Left ventricle myocardium inferior (tissue), 1 donor: ENCODE data around the gene CRACR2B. TPM values are rescaled to one million over a fixed set of nuclear protein-coding genes. Genes with fewer than 3 reads are reported as not detected.

Experiments
- DNase-seq: peaks from one replicate; pipeline ENCODE4 v3.0.0-alpha.2; 2020
- H3K27ac ChIP-seq: fragments of 200-600 bp; replicated peaks from 2 replicates; pipeline ENCODE4 v1.8.0; 2021
- H3K27me3 ChIP-seq: fragments of 200-600 bp; 2 replicates; pipeline ENCODE4 v1.8.0; 2021; ENCODE audit warnings: low read depth
- H3K36me3 ChIP-seq: fragments of 200-600 bp; 2 replicates; pipeline ENCODE4 v1.8.0; 2021
- H3K4me1 ChIP-seq: fragments of 200-600 bp; 2 replicates; pipeline ENCODE4 v1.8.0; 2021
- H3K4me3 ChIP-seq: fragments of 200-600 bp; 2 replicates; pipeline ENCODE4 v1.8.0; 2021; ENCODE audit warnings: mild to moderate bottlenecking, moderate library complexity
- H3K9me3 ChIP-seq: fragments of 200-600 bp; replicated peaks from 2 replicates; pipeline ENCODE4 v1.8.0; 2021
- intact Hi-C: fragments of 100-400 bp; cut with micrococcal nuclease; formaldehyde crosslinking; loops from one replicate; pipeline ENCODE4 v1.11.0; 2022
- total RNA-seq: library from RNA; stranded (reverse); fragmentation: NEBNext Ultra II Directional; extraction: Animal tissue kit (Norgen Biotek cat#: 25700); gene quantifications from one replicate; pipeline ENCODE4 v1.2.1, GENCODE V29; 2021
- TF ChIP-seq, protein P1 (sequence below): fragments of 200-600 bp; IDR thresholded peaks from 2 replicates; pipeline ENCODE4 v1.8.0; 2021; ENCODE audit warnings: antibody characterized with exemption, mild to moderate bottlenecking, borderline replicate concordance
- donor health status: DM: no; HTN: yes; CAD: no; lungs with severe emphysema.

CRACR2B gene
- total RNA-seq, 1 donor from 2014 or later: 23.2 TPM

DNA sequence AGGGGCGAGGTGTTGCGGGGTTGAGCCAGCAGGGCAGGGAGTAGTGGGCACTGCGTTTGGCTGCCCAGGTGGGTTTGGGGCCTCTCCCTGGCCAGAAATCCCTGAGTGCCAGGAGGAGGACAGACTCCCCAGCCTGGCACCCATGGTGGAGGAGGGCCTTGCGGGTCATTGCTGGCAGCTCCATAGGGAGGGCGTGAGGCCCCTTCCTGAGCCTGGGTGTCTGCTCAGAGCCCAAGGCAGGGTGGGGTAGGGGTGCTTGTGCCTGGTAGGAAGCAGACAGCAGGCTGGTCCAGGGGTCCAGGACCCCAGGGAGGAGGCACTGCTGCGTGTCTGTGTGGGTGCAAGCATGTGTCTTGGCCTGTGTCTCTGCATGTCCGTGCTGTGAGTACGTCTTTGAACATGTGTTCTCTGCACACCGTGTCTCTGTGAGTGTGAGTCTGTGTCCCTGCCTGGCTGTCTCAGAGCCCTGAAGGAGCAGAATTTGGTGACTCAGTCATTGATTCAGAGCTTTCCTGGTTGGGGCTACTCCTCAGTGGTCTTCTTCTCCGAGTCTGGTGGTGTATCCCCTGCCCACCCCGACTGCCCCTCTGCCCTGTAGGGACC, 18.9 kb downstream of the CRACR2B start:
- peak overlapping the region; percentile 97 for H3K27ac ChIP-seq
- DNase-seq: no peak
- no peaks in the 10 kb centered on the region for H3K36me3 ChIP-seq
- intact Hi-C loops: no loop called here
- no peaks in the 10 kb centered on the region for H3K27me3 ChIP-seq
- H3K4me3 ChIP-seq: no peak overlapping the region
- no peaks in the 10 kb centered on the region for H3K9me3 ChIP-seq
- peaks cover 92% of the 10 kb centered on the region for H3K4me1 ChIP-seq
- TF ChIP-seq, protein P1, sequence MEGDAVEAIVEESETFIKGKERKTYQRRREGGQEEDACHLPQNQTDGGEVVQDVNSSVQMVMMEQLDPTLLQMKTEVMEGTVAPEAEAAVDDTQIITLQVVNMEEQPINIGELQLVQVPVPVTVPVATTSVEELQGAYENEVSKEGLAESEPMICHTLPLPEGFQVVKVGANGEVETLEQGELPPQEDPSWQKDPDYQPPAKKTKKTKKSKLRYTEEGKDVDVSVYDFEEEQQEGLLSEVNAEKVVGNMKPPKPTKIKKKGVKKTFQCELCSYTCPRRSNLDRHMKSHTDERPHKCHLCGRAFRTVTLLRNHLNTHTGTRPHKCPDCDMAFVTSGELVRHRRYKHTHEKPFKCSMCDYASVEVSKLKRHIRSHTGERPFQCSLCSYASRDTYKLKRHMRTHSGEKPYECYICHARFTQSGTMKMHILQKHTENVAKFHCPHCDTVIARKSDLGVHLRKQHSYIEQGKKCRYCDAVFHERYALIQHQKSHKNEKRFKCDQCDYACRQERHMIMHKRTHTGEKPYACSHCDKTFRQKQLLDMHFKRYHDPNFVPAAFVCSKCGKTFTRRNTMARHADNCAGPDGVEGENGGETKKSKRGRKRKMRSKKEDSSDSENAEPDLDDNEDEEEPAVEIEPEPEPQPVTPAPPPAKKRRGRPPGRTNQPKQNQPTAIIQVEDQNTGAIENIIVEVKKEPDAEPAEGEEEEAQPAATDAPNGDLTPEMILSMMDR: no peak

DNA sequence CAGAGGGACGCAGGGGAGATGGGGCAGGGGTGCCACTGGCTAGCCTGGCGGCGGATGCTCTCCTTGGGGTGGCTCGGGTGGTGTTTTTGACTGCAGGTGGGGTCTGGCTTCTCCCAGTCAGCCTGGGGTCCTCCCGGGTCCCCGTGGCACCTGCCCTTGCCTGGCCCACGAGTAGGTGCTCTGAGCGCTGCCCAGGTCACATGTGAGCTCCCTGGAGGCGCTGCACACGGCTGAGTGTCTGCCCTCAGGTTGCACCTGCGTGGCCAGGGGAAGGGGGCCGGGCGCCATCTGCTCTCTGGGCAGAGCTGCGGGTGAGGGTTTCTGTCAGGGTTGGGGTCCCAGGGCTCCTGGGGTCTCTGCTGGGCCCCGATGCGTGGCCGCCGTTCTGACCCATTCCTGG, 20.2 kb downstream of the CRACR2B start:
- Histone ChIP-seq H3K4me1 (peaks cover 93% of the 10 kb centered on the region), H3K9me3 (no peaks in the 10 kb centered on the region), H3K4me3 (no peak overlapping the region), H3K27me3 (no peaks in the 10 kb centered on the region), H3K36me3 (no peaks in the 10 kb centered on the region), H3K27ac (no peak overlapping the region)
- TF ChIP-seq, protein P1: no peak
- no peak for DNase-seq
- intact Hi-C loops: no loop called here

DNA sequence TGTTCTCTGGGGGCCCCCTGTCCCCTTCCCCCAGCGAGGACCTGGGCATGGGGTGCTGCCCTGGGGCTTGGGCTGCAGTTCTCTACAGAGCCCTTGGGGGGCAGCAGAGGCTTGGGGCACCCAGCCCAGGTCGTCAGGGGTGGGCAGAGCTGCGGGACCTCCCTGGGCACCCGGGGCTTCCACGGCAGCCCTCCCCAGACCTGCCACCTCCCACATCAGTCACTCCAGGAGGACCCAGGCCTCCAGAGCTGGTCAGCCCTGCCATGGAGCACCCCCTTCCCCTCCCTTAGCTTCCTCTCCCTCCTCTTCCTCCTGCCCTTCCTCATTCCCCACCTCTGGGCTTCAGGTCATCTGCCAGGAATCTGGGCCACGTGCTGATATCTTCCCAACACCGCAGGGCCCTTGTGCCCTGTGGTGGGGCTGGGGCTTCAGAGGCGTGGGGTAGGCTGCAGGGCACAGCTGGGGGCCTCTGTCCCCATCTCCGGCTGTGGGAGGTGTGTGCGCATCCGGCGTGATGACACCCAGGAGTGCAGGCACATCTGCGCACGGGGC, 20.7 kb downstream of the CRACR2B start:
- TF ChIP-seq, protein P1: peak; percentile 92
- Histone ChIP-seq H3K27ac (no peak overlapping the region), H3K4me3 (peak overlapping the region; percentile 66), H3K4me1 (peaks cover 93% of the 10 kb centered on the region), H3K9me3 (no peaks in the 10 kb centered on the region), H3K36me3 (no peaks in the 10 kb centered on the region), H3K27me3 (no peaks in the 10 kb centered on the region)
- DNase-seq: no peak
- intact Hi-C loops: no loop called here

DNA sequence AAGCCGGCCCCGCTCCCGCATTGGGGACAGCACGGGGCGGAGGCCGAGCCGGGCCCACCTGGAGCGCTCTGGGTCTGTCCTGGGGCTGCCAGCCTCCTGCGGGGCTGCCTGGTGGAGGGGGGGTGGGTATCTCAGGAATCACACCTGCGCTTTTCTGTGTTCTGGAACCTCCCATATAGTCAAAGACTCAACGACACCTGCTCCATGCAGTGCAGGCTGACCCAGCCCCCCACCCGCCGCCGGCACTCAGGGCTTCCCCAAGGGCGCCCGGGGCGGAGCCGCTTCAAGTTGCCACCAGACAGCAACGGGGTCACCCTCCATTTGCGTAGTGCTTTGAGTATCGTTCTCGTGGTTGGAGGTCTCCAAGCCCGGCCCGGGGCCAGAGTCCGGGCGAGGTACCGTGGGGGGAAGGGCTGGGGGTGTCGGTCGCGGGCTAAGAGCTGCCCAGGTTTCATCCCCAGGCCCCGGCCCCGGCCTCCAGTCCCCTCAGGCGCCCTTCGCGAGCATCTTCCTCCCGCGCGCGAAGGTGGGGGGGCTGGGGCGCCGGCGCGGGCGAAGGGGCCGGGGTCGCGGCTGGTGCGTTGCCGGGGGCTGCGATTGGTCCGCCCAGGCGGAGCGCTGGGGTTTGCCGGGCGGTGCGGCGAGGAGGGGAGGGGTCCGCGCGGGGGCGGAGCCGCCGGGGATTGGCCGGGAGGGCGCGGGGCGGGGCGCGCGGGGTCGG, 21.5 kb downstream of the CRACR2B start:
- no peaks in the 10 kb centered on the region for H3K9me3 ChIP-seq
- no peaks in the 10 kb centered on the region for H3K36me3 ChIP-seq
- peaks cover 93% of the 10 kb centered on the region for H3K4me1 ChIP-seq
- no peak overlapping the region for H3K27ac ChIP-seq
- no peaks in the 10 kb centered on the region for H3K27me3 ChIP-seq
- TF ChIP-seq, protein P1: no peak
- intact Hi-C loops: no loop called here
- DNase-seq: no peak
- H3K4me3 ChIP-seq: peak overlapping the region; percentile 66

DNA sequence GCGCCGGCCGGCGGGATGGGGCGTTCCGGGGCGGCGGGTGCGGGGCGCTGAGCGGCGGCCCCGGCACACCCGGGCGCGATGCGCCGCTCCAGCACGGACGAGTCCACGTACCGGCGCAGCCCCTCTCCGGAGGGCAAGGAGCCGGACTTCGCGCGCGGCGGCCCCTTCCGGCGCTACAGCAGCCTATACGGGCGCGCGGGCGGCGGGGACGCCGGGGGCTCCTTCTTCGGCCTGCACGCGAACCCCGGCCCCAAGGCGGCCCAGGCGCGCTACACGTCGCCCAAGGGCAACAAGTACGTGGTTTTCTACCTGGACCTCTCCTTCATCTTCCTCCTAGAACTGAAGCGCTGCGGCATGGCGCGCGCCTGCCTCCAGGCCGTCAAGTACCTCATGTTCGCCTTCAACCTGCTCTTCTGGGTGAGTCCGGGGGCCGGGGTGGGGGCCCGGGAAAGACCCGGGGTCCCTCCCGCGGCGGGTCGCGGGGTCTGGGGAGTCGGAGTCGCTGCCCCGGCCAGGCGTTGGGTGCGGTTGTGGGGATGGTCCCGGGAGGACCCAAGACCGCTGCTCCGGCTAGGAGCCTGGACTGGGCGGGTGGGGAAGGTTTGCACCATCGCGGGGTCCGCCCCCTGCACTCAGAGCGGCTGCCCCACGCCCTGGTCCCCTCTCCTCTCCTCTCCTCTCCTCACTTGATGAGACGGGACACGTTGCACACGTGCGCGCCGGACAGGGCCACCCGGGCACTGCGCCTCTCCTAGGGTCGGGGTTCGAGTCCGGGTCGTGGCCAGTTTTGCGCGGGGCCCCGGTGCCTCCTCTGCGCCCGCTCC, 22.4 kb downstream of the CRACR2B start:
- TF ChIP-seq, protein P1: no peak
- no peak overlapping the region for H3K27ac ChIP-seq
- no peak for DNase-seq

More for the DNA sequence above, 22.4 kb downstream of the CRACR2B start:
- Histone ChIP-seq H3K9me3 (no peaks in the 10 kb centered on the region), H3K4me1 (peaks cover 92% of the 10 kb centered on the region), H3K4me3 (peak overlapping the region; percentile 66), H3K36me3 (no peaks in the 10 kb centered on the region), H3K27me3 (no peaks in the 10 kb centered on the region)
- intact Hi-C loops: no loop called here
